Superior temporal gyrus (tissue), 1 donor: ENCODE measurements around the gene TRPV4.
"Not testable (repeated sequence)": the region's sequence is repeated elsewhere in the genome, so short reads cannot be mapped to it uniquely, and the experiment has no call there.

Source experiments
- DNase-seq: peaks from one replicate; pipeline ENCODE4 v3.0.0-alpha.2; 2016; ENCODE audit errors: extremely low spot score

The TRPV4 gene

DNA sequence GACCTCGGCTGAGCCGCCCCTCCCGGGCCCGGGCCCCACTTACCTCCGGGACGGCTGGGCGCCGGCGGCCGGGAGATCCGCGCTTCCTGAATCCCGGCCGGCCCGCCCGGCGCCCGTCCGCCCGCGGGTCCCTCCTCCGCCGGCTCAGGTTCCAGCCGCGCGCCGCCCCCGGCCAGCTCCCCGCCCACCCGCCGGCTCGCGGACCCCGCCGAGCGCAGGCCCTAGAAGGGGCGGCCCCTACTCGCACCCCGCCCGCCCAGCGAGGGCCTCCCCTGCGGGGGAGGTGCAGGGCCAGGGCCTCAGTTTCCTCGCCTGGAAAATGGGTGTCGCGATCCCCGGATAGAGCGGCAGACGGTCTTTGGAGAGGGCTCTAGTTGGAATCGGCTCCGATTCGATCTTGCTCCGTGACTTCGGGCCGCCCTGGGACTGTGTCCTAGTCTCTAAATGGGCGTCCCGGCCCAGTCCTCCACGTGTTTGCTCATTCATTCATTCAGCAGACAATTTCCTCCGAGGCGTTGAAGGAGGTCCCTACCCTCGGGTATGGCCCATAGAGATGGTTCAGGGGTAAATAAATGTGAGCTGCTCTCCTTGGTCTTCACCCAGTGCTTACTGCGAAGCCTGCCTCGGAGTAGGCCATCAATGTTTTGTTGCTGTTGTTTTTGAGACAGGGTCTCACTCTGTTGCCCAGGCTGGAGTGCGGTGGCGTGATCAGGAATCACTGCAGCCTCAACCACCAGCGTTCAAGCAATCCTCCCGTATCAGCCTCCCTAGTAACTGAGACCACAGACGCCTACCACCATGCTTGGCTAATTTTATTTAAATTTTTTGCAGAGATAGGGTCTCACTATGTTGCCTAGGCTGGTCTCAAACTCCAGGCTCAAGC, at the start of gene TRPV4:
TSS of gene TRPV4 (minus strand) at position 92 of the 883 bp plus-strand sequence. CDS start 18,602 bp downstream, outside the sequence.
- no peak for DNase-seq

DNA sequence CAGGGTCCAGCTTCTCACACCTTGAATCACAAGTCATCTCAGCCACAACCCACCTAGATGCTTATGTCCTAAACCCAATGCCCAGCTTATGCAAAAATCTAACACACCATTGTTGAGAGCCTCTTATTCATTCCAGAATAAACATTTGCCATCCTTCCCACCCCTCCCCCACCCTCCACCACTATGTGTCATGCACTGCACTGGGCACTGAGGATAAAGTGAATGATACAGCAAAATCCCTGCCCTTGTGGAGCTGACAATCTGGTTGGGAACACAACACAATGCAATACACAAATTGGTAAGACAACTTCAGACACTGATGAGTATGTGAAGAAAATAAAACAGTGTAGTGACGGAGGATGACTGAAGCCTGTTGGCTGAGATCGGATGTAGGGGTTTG, 48.6 kb upstream of the TRPV4 start:
- no peak for DNase-seq

DNA sequence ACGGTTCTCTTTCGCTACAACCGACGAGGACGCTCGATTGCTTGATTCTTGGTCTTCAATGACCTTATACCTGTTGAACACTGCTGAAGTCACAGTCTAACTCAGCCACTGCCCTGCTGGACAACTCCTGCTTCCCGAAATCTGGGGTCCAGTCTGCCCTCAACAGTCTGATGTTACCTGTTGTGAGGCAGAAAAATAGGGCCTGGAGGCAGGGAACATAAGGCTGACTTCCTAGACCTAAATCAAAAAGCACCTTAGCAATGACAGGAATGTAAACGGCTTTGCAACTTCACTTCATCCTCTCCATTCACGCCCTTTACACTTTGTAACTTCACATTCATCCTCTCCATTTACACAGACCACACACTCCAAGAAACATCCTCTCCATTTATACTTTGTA, 47.7 kb upstream of the TRPV4 start:
- no peak for DNase-seq

GRCh38 chr12:109880043-109880931, 47.1 kb upstream of the TRPV4 start, which contains the start of gene GLTP:
Gene GLTP, minus strand, starts transcription at chr12:109880541. Its CDS starts 167 bp downstream, at chr12:109880374.
- peak; percentile 87 for DNase-seq

GRCh38 chr12:109879351-109880042, 46.3 kb upstream of the TRPV4 start:
- peak; percentile 44 for DNase-seq

DNA sequence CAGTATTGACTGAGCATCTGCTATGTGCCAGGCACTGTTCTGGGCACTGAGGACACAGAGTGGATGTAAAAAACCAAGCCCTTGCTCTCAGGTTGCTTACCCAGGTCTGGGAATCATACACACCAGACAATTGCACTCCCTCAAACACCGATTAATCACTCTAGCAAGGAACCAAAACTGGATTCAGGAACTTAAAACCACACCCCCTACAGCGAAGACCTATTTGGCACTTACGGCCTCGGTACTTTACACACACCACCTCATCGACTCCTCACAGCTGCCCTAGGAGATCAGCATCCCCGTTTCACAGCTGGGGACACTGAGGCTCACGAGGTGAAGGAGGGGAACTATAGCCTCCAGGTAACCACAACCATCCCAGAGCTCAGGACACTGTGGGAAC, 45.6 kb upstream of the TRPV4 start:
- peak; percentile 37 for DNase-seq

GRCh38 chr12:109878247-109878625, 45.0 kb upstream of the TRPV4 start:
- DNase-seq = no peak

- peak; percentile 75 for DNase-seq
Measured at GRCh38 chr12:109877504-109878246, 44.5 kb upstream of the TRPV4 start.

DNA sequence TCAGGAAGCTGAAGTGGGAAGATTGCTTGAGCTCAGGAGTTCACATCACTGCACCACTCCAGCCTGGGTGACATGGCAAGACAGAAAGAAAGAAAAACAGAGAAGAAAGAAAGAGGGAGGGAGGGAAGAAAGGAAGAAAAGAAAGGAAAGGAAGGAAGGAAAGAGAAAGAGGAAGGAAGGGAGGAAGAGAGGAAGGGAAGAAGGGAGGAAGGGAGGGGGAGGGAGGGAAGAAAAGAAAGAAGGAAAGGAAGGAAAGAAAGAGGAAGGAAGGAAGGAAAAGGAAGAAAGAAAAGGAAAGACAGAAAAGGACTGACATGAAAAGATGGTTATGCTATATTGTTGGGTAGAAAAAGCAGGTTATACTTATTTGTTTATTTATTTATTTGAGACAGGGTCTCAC, 43.2 kb upstream of the TRPV4 start:
- DNase-seq = peak; percentile 8

DNA sequence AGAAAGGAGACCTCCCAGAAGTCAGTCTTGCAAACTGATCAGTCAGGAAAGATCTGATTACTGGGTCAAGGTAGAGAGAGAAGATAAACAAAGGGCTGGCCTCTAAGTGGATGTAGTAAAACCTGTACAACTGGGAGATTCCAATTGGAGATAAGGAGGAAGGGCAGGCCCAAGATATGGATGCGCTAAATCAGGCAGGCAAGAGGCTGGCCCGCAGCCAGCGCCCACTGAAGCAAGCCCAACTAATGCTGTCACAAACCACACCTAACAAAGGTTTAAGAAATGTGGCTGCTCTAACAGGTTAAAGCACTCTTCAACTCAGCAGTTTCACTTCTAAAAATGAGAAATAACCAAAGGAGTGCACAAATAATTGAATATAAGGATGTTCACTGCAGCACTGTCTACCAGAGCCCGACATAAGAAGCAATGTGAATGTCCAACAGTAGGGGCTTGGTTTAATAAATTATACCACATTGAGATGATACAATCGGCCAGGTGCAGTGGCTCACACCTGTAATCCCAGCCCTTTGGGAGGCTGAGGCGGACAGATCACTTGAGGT, 42.5 kb upstream of the TRPV4 start:
- DNase-seq = peak; percentile 12

GRCh38 chr12:109873653-109874052, 40.5 kb upstream of the TRPV4 start:
- DNase-seq = no peak

DNA sequence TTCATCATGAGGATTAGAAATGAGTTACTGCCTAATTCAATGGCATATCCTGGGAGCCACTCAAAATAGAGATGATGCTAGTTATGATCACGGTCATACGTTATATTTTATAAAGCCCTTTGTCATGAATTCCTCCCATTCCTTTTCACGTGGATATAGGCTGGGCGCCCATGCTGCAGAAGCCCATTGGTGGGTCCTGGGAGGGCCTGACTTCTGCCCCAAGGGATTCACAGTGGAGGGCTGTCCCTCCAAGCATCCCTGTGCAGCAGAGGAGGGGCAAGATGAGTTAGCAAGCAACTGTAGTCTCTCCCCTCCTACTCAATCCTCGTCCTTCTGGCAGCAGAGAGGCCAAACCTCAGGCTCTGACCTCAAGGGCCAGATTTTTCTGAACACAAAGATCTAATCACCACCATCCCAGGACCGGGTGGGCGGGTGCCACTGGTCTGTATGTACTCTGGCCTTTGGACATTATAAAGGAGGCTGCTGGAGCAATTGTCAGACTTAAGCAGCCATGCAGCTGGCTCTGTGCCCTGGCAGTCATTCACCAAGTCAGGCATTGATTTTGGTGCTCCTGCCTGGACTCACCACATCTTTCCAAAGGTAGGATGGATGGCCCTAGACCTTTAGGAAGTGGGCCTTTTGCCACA, 38.6 kb upstream of the TRPV4 start:
- DNase-seq = no peak

- no peak for DNase-seq
Measured at GRCh38 chr12:109870648-109871047, 37.5 kb upstream of the TRPV4 start.

DNA sequence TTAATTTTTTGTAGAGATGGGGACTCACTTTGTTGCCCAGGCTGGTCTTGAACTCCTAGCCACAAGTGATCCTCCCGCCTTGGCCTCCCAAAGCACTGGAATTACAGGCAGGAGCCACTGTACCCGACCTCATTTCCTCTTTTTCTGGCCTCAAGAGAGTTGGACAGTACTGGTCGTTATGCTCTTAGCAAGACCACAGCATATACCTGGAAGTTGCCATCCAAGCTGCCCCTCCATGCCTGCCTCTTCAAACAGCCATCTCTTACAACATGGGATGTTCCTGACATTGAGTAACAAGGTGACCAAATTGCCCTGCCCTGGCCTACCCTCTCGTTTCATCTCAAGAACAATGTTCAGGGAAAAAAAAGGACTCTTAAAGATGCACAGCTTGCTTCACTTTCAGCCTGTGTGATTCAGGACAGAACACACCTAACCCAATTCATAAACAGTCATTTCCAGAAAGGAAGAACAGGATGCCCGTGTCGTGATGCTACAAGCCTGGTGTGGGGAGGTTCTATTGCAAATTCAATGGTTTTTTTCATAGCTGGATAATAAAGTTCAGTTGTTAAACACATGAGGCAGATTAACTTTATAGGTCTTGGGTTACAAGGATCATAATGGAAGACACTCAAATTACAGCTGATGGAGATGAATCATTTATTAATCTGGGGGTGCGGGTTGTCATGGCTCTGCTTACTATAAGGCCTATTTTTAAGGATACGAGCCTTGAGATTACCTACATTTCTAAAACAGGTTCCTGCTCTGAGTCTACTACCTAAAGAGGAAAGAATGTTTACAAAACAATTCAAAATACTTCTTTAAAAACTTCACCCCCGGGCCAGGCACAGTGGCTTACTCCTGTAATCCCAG, 35.2 kb upstream of the TRPV4 start:
- no peak for DNase-seq

DNA sequence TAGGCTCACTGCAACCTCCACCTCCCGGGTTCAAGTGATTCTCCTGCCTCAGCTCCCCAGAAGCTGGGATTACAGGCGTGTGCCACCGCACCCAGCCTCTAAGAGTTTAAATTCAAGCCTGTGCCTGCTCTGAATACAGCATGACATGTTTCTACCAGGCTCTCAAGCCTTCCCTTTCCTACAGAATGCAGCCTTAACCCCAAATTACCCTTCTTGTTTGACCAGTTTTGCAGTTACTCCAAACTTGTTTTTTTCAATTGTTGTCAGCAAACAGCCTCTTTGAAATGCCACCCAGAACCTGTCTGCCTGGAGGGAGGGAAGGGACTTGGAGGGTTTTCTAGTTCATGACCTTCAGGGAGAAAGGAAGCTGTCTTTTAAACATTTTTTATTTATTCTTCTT, 31.7 kb upstream of the TRPV4 start:
- DNase-seq = peak; percentile 28

DNA sequence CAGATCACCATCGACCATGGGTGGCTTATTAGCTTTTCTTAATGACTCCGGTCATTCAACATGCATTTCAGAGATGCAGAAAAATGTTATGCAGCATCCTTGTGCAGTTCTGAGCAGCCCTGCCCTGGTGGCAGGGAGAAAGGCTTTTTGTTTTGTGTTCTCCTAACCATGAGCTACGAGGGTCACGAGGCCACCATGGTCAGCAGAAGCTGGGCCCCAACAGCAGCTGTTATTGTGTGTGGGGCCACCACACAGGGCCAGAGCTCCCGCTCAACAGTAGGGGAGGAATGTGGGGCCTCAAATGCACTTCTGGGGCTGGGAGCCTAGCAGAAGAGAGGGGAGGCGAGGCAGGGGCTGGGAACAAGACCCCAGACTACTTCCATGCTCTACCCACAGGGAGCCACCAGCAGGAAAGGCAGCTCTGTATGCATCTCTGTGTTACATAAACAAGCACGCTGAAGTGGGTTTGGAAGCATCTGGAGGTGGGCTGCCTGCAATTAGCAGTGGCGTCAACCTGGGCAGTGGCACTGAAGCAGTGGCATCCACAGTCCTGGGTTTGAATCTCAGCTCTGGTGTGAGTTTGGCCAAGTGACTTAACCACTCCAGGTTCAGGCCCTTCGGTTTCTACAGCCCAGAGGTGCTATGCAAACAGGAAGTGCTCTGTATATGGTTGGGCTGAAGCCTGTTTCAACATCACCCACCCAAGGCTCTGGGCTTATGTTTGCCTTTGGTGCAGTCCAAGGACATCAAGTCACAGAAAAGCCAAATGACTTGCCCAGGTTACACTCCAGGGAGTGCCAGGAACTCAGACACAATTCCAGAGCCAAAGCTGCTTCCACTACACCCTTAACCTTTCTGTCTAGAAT, 30.9 kb upstream of the TRPV4 start:
- peak; percentile 93 for DNase-seq

DNA sequence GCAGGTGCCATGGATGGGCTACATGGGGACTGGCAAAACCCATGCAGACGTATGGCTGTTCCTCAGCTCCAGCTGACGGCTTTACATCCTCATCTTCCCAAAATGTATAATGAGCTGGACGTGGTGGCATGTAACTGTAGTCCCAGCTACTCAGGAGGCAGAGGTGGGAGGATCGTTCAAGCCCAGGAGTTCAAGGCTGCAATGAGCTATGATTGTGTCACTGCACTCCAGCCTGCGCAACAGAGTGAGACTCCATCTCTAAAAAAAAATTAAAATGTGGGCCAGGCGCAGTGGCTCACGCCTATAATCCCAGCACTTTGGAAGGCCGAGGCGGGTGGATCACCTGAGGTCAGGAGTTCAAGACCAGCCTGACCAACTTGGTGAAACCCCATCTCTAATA, 29.3 kb upstream of the TRPV4 start:
- not testable (repeated sequence) for DNase-seq

DNA sequence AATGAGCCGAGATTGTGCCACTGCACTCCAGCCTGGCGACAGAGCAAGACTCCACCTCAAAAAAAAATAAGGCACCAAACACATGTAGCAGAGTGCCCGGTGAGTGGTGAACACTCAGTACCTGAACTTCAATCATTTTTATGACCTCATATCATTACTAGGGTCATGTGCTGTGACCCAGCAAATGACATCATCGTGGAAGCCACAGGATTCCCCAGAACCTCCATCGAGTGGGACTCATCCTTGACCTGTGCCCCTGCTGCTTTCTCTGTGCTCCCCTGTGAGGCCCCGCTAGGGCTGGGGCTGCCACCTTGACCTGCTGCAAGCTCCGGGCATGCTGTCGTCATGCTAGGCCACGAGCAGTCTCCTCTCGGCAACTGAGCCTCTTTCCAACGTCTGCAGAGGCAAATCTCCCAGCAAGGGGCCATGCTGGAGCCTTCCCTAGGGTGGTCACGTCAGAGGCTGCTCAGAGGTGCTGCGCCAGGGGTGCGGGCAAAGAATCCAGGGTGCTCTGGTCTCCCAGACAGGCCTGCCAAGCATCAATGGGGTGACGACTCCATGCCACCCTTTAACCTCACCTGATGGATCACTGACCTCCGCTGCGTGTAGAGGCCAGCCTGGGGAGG, 28.6 kb upstream of the TRPV4 start:
- no peak for DNase-seq
